GM23248 (cell line): ENCODE measurements around the gene ADGRL3. TPM values are rescaled to one million over a fixed set of nuclear protein-coding genes. Genes with fewer than 3 reads are reported as not detected.

Experiments used
- DNase-seq: peaks from one replicate; pipeline ENCODE4 v3.0.0-alpha.2; 2015
- H2AFZ ChIP-seq: fragments of 200-600 bp; sonication (generic); 2 replicates; pipeline ENCODE4 v1.6.1; 2016; ENCODE audit warnings: antibody characterized with exemption
- H3F3A ChIP-seq: fragments of 200-600 bp; sonication (generic); 2 replicates; pipeline ENCODE4 v1.6.1; 2016; ENCODE audit warnings: mild to moderate bottlenecking, antibody characterized with exemption, mixed run types; ENCODE audit not compliant: insufficient read depth
- H3K27ac ChIP-seq: fragments of 200-600 bp; sonication (generic); 2 replicates; pipeline ENCODE4 v1.5.1; 2016; ENCODE audit warnings: mild to moderate bottlenecking
- H3K27me3 ChIP-seq: fragments of 200-600 bp; sonication (generic); replicated peaks from 2 replicates; pipeline ENCODE4 v1.6.1; 2016; ENCODE audit warnings: mild to moderate bottlenecking; ENCODE audit not compliant: insufficient read depth
- H3K36me3 ChIP-seq: fragments of 200-600 bp; sonication (generic); 2 replicates; pipeline ENCODE4 v1.6.1; 2016; ENCODE audit warnings: low read depth, mild to moderate bottlenecking
- H3K4me1 ChIP-seq: fragments of 200-600 bp; sonication (generic); 2 replicates; pipeline ENCODE4 v1.6.1; 2016; ENCODE audit warnings: mild to moderate bottlenecking; ENCODE audit not compliant: insufficient read depth
- H3K4me2 ChIP-seq: fragments of 200-600 bp; sonication (generic); one replicate; pipeline ENCODE4 v1.6.1; 2016; ENCODE audit warnings: mild to moderate bottlenecking; ENCODE audit not compliant: unreplicated experiment
- H3K4me3 ChIP-seq: fragments of 200-600 bp; sonication (generic); 2 replicates; pipeline ENCODE4 v1.5.1; 2016; ENCODE audit warnings: mild to moderate bottlenecking
- H3K79me2 ChIP-seq: fragments of 200-600 bp; sonication (generic); 2 replicates; pipeline ENCODE4 v1.6.1; 2016; ENCODE audit warnings: mild to moderate bottlenecking; ENCODE audit not compliant: insufficient read depth
- H3K9ac ChIP-seq: fragments of 200-600 bp; sonication (generic); 2 replicates; pipeline ENCODE4 v1.6.1; 2016; ENCODE audit warnings: mild to moderate bottlenecking
- H3K9me2 ChIP-seq: fragments of 200-600 bp; sonication (generic); 2 replicates; pipeline ENCODE4 v1.6.1; 2016; ENCODE audit warnings: mixed run types, mild to moderate bottlenecking, moderate library complexity; ENCODE audit not compliant: insufficient read depth
- H3K9me3 ChIP-seq: fragments of 200-600 bp; sonication (generic); one replicate; pipeline ENCODE4 v1.6.1; 2017; ENCODE audit warnings: low read depth
- H4K20me1 ChIP-seq: fragments of 200-600 bp; sonication (generic); 2 replicates; pipeline ENCODE4 v1.6.0; 2016; ENCODE audit not compliant: insufficient read depth
- EZH2 ChIP-seq: fragments of 200-600 bp; sonication (generic); IDR thresholded peaks from 2 replicates; pipeline ENCODE4 v1.6.1; 2018; ENCODE audit warnings: antibody characterized with exemption, mild to moderate bottlenecking; ENCODE audit not compliant: insufficient read depth, poor library complexity, severe bottlenecking
- EZH2phosphoT487 ChIP-seq: fragments of 200-600 bp; sonication (generic); IDR thresholded peaks from 2 replicates; pipeline ENCODE4 v1.6.1; 2018; ENCODE audit warnings: antibody characterized with exemption, moderate library complexity, mild to moderate bottlenecking, low read depth; ENCODE audit not compliant: insufficient read depth
- WGBS, 2 experiments: methylation state at CpG; one replicate each; pipeline ENCODE4 v1.1.6; 2015 to 2017; ENCODE audit warnings: low lambda C conversion rate in 2 of 2, low coverage in 1 of 2; ENCODE audit errors: missing lambda C conversion rate in 2 of 2; 5-methylcytosine and 5-hydroxymethylcytosine counted together
- in situ Hi-C: fragments of 300-500 bp; cut with MboI; formaldehyde crosslinking; loops from 2 replicates; pipeline ENCODE4 v1.15.0; 2020
- polyA plus RNA-seq: library from polyadenylated mRNA; unstranded; fragments of >200 nt; fragmentation: Nextera tagmentation; extraction: Ambion mirVana; gene quantifications from 2 replicates; pipeline ENCODE4 v1.2.1, GENCODE V29; 2016
- total RNA-seq: library from RNA; depleted of rRNA; stranded (reverse); fragments of >200 nt; shearing (Covaris generic); gene quantifications from 2 replicates; pipeline ENCODE4 v1.2.3, GENCODE V29; 2014

The ADGRL3 gene
- total and polyA plus RNA-seq, 2 experiments from 2014 or later: not detected

DNA sequence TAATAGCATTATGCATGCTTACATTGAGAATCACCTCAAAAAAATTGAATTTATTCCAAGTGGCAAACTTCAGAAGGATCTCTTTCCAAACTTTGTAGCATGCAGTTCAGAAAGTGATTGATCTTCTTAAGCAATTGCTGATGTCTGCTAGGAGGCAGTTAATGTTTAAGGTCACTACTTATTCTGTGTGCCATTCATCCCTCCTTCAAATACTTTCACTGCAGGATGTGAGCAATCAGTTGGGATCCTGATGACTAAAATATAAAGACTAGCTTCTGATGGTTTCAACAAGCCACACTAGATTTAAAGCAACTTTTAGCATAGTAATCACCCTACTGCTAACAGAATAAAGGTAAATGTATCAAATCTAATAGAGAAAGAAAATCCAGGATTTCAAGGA is 414.1 kb downstream of the ADGRL3 start:
- H4K20me1 ChIP-seq: no peaks in the 10 kb centered on the region
- no peaks in the 10 kb centered on the region for H3F3A ChIP-seq
- no peaks in the 10 kb centered on the region for H3K27me3 ChIP-seq
- no peaks in the 10 kb centered on the region for H3K9me3 ChIP-seq
- TF ChIP-seq EZH2 (no peak), EZH2phosphoT487 (no peak)
- H3K79me2 ChIP-seq: no peaks in the 10 kb centered on the region
- no peaks in the 10 kb centered on the region for H3K9me2 ChIP-seq
- no peak overlapping the region for H3K4me2 ChIP-seq
- H3K27ac ChIP-seq: no peak overlapping the region
- no peak overlapping the region for H3K9ac ChIP-seq
- no peaks in the 10 kb centered on the region for H3K36me3 ChIP-seq
- no peak for DNase-seq
- no peaks in the 10 kb centered on the region for H3K4me1 ChIP-seq
- no peak overlapping the region for H2AFZ ChIP-seq
- in situ Hi-C loops: no loop called here
- H3K4me3 ChIP-seq: no peak overlapping the region

- H3K27ac ChIP-seq: no peak overlapping the region
- TF ChIP-seq EZH2: no peak
- TF ChIP-seq EZH2phosphoT487: no peak
- no peaks in the 10 kb centered on the region for H4K20me1 ChIP-seq
- no peak overlapping the region for H3K9ac ChIP-seq
- no peaks in the 10 kb centered on the region for H3K9me3 ChIP-seq
- no peaks in the 10 kb centered on the region for H3K9me2 ChIP-seq
- H3K27me3 ChIP-seq: no peaks in the 10 kb centered on the region; the same call in 1 of the 2 replicates
- no peak overlapping the region for H2AFZ ChIP-seq
- no peaks in the 10 kb centered on the region for H3F3A ChIP-seq
- H3K36me3 ChIP-seq: no peaks in the 10 kb centered on the region
- DNase-seq: no peak
- no peaks in the 10 kb centered on the region for H3K4me1 ChIP-seq
- H3K4me2 ChIP-seq: no peak overlapping the region
- H3K79me2 ChIP-seq: no peaks in the 10 kb centered on the region
- in situ Hi-C loops: no loop called here
- 22% methylated on average over 4 of the region's 4 CpGs for WGBS, 2 experiments
- no peak overlapping the region for H3K4me3 ChIP-seq
Observed at GRCh38 chr4:61619528-61619927, 419.4 kb downstream of the ADGRL3 start.

- no peak overlapping the region for H3K4me2 ChIP-seq
- in situ Hi-C loops: no loop called here
- H3K27ac ChIP-seq: no peak overlapping the region
- H3K9me3 ChIP-seq: no peaks in the 10 kb centered on the region
- H3F3A ChIP-seq: no peaks in the 10 kb centered on the region
- H3K4me1 ChIP-seq: no peaks in the 10 kb centered on the region
- TF ChIP-seq EZH2phosphoT487 (no peak), EZH2 (no peak)
- no peak overlapping the region for H2AFZ ChIP-seq
- H3K9ac ChIP-seq: no peak overlapping the region
- no peaks in the 10 kb centered on the region; the same call in 1 of the 2 replicates for H3K9me2 ChIP-seq
- no peaks in the 10 kb centered on the region for H4K20me1 ChIP-seq
- no peak for DNase-seq
- no peaks in the 10 kb centered on the region for H3K36me3 ChIP-seq
- WGBS, 2 experiments: 15 to 17% methylated on average over 1 of the region's 1 CpG
- H3K4me3 ChIP-seq: no peak overlapping the region
- no peaks in the 10 kb centered on the region for H3K27me3 ChIP-seq
- no peaks in the 10 kb centered on the region for H3K79me2 ChIP-seq
Observed at GRCh38 chr4:61628282-61628681, 428.2 kb downstream of the ADGRL3 start.

DNA sequence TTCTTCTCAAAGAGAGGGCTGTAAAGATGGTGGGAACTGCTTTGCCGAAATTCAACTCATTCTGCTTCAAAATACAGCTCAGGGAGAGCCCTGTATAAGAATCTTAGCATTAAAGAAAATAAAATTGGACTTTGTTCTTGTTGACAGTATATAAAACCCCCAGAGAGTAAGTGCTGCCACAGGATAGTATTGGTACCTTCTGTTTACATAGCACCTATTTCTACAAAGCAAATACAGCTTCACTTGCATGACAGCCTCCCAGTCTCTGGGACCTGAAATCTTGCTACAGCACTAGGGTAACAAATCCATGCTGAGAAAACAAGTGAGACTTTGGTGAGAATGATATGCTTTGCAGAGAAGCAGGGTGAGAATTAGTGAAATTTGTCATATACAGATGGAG is 428.6 kb downstream of the ADGRL3 start:
- in situ Hi-C loops: no loop called here
- Histone ChIP-seq H3K9me2 (no peaks in the 10 kb centered on the region; the same call in 1 of the 2 replicates), H3K9ac (no peak overlapping the region), H3K4me3 (no peak overlapping the region), H2AFZ (no peak overlapping the region), H3K79me2 (no peaks in the 10 kb centered on the region), H3K36me3 (no peaks in the 10 kb centered on the region), H3K4me1 (no peaks in the 10 kb centered on the region), H3K27me3 (no peaks in the 10 kb centered on the region), H3F3A (no peaks in the 10 kb centered on the region), H3K27ac (no peak overlapping the region), H3K4me2 (no peak overlapping the region), H4K20me1 (no peaks in the 10 kb centered on the region), H3K9me3 (no peaks in the 10 kb centered on the region)
- no peak for TF ChIP-seq EZH2phosphoT487
- WGBS, 2 experiments: 0 to 4% methylated on average over 1 of the region's 1 CpG
- DNase-seq: no peak

DNA sequence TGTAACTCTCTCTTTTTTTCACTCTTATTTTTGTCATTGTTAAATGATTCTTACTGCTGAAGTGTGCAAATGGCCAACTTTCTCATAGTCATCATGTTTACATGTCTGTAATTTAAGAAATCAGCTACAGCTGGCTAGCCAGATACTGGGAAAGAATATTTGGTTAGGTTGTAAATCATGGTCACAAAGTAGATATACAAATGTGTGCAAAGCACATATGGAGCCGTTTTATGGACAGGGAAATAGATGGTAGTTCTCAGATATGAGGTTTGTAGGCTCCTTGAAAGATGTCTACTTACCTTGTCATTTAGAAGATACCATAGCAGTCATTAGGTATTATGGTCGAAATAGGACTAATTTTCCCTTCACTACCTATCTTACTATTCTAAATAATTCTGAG is 430.4 kb downstream of the ADGRL3 start:
- H4K20me1 ChIP-seq: no peaks in the 10 kb centered on the region
- no peak overlapping the region for H3K9ac ChIP-seq
- H3K4me2 ChIP-seq: no peak overlapping the region
- TF ChIP-seq EZH2phosphoT487: no peak
- no peak for TF ChIP-seq EZH2
- H3K4me3 ChIP-seq: no peak overlapping the region
- no peaks in the 10 kb centered on the region for H3K27me3 ChIP-seq
- no peaks in the 10 kb centered on the region for H3K36me3 ChIP-seq
- no peak overlapping the region for H3K27ac ChIP-seq
- H3K9me2 ChIP-seq: no peaks in the 10 kb centered on the region; the same call in 1 of the 2 replicates
- 1 to 2% methylated on average over 2 of the region's 2 CpGs for WGBS, 2 experiments
- no peaks in the 10 kb centered on the region for H3K79me2 ChIP-seq
- no peaks in the 10 kb centered on the region for H3F3A ChIP-seq
- no peaks in the 10 kb centered on the region for H3K4me1 ChIP-seq
- H3K9me3 ChIP-seq: no peaks in the 10 kb centered on the region
- H2AFZ ChIP-seq: no peak overlapping the region
- in situ Hi-C loops: no loop called here
- DNase-seq: no peak
